Nephron progenitor cell (in vitro differentiated cells): ENCODE measurements around the gene EIF1AD.
A peak's percentile ranks its signal among the peaks of the same experiment; 100 is the strongest.

Source experiments
- DNase-seq: peaks from one replicate; pipeline ENCODE4 v3.0.0; 2021
- H3K27ac Mint-ChIP-seq: 2 replicates; pipeline ENCODE4 v1.8.0; 2021; ENCODE audit warnings: mild to moderate bottlenecking, moderate library complexity, mixed read lengths
- H3K27me3 Mint-ChIP-seq: 2 replicates; pipeline ENCODE4 v1.8.0; 2021; ENCODE audit warnings: mild to moderate bottlenecking, low read depth, mixed read lengths; ENCODE audit not compliant: poor library complexity
- H3K36me3 Mint-ChIP-seq: 2 replicates; pipeline ENCODE4 v1.8.0; 2021; ENCODE audit warnings: low read depth, mixed read lengths
- H3K4me1 Mint-ChIP-seq: 2 replicates; pipeline ENCODE4 v1.8.0; 2021; ENCODE audit warnings: mixed read lengths
- H3K4me3 Mint-ChIP-seq: 2 replicates; pipeline ENCODE4 v1.8.0; 2021; ENCODE audit warnings: mild to moderate bottlenecking, moderate library complexity, mixed read lengths
- H3K9me3 Mint-ChIP-seq: 2 replicates; pipeline ENCODE4 v1.8.0; 2021; ENCODE audit warnings: mild to moderate bottlenecking, moderate library complexity, mixed read lengths
- TF ChIP-seq, protein P1 (sequence below): fragments of 200-600 bp; sonication (generic); IDR thresholded peaks from 2 replicates; pipeline ENCODE4 v1.5.0; 2021; ENCODE audit warnings: antibody characterized with exemption

The EIF1AD gene

GRCh38 chr11:65982824-65983588, 19.0 kb downstream of the EIF1AD start:
- TF ChIP-seq, protein P1, sequence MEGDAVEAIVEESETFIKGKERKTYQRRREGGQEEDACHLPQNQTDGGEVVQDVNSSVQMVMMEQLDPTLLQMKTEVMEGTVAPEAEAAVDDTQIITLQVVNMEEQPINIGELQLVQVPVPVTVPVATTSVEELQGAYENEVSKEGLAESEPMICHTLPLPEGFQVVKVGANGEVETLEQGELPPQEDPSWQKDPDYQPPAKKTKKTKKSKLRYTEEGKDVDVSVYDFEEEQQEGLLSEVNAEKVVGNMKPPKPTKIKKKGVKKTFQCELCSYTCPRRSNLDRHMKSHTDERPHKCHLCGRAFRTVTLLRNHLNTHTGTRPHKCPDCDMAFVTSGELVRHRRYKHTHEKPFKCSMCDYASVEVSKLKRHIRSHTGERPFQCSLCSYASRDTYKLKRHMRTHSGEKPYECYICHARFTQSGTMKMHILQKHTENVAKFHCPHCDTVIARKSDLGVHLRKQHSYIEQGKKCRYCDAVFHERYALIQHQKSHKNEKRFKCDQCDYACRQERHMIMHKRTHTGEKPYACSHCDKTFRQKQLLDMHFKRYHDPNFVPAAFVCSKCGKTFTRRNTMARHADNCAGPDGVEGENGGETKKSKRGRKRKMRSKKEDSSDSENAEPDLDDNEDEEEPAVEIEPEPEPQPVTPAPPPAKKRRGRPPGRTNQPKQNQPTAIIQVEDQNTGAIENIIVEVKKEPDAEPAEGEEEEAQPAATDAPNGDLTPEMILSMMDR = no peak
- no peak for DNase-seq
- H3K36me3 Mint-ChIP-seq = peaks cover 11% of the 10 kb centered on the region
- no peak overlapping the region for H3K27ac Mint-ChIP-seq
- H3K27me3 Mint-ChIP-seq = no peaks in the 10 kb centered on the region
- no peaks in the 10 kb centered on the region for H3K4me1 Mint-ChIP-seq
- H3K9me3 Mint-ChIP-seq = no peaks in the 10 kb centered on the region
- no peak overlapping the region for H3K4me3 Mint-ChIP-seq

GRCh38 chr11:65981972-65982823, 19.8 kb downstream of the EIF1AD start:
- Mint-ChIP-seq H3K36me3 (peaks cover 11% of the 10 kb centered on the region), H3K27me3 (no peaks in the 10 kb centered on the region), H3K9me3 (no peaks in the 10 kb centered on the region), H3K27ac (no peak overlapping the region), H3K4me1 (no peaks in the 10 kb centered on the region), H3K4me3 (no peak overlapping the region)
- TF ChIP-seq, protein P1 = no peak
- no peak for DNase-seq

- H3K4me3 Mint-ChIP-seq = no peak overlapping the region
- H3K27ac Mint-ChIP-seq = no peak overlapping the region
- H3K27me3 Mint-ChIP-seq = no peaks in the 10 kb centered on the region
- H3K9me3 Mint-ChIP-seq = no peaks in the 10 kb centered on the region
- peaks cover 13% of the 10 kb centered on the region for H3K36me3 Mint-ChIP-seq
- H3K4me1 Mint-ChIP-seq = no peaks in the 10 kb centered on the region
- DNase-seq = no peak
- TF ChIP-seq, protein P1 = no peak
These were observed 20.7 kb downstream of the EIF1AD start for GRCh38 chr11:65981101-65981740.

DNA sequence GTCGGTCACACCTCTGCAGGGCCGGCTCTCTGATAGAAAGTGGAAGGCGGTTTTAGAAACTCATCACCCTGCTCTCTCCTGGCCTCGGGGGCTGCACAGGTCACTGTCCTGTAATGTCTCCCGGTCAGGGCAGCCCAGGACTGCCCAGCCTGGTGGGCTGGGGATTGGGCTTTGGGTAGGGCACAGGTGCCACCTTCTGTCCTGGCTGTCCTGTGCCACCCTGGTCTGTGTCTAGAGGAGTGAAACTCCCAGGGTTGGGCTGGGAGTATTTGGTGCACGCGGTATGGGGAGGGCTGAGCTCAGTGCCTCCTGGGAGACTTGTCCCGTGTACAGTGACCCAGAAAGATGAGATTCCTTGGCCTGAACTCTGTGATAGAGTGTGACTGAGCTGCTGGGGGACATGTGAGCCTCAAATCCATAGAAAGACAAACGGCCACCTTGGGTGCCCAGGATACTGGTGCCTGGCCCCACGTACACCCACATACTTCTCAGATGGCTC, 22.6 kb downstream of the EIF1AD start:
- no peak for DNase-seq

DNA sequence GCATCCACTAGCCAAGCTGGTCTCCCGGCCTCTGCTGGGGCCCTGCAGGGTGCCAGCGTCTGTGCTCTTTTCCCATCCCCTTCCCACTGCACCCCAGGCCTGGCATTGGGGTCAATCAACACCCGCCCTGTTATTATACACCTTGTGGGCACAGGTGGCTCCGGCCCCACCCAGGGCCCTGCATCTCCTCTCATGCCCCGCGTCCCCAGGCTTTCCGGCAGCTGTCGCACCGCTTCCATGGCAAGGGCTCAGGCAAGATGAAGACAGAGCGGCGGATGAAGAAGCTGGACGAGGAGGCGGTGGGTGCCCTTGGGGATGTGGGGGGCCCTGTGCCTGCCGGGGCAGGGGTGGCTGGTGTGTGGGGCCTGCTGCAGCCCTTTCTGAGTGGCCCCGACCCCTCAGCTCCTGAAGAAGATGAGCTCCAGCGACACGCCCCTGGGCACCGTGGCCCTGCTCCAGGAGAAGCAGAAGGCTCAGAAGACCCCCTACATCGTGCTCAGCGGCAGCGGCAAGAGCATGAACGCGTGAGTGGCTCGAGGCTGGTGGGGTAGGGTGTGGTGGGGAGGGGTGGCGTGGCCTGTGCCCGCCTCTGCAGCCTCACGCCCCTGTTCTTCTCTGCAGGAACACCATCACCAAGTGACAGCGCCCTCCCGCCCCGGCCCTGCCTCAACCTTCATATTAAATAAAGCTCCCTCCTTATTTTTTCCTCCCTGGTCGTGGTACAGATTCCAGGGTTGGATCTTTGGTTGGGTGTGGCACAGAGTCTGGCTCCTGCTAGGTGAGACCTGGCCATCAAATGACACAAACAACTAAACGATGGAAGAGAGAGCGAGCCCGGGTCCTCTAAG, 23.3 kb downstream of the EIF1AD start:
- TF ChIP-seq, protein P1 = no peak
- Mint-ChIP-seq H3K27me3 (no peaks in the 10 kb centered on the region), H3K9me3 (no peaks in the 10 kb centered on the region), H3K27ac (no peak overlapping the region), H3K36me3 (peaks cover 25% of the 10 kb centered on the region), H3K4me3 (no peak overlapping the region), H3K4me1 (no peaks in the 10 kb centered on the region)
- no peak for DNase-seq

More for the DNA sequence above, 22.6 kb downstream of the EIF1AD start:
- Mint-ChIP-seq H3K9me3 (no peaks in the 10 kb centered on the region), H3K4me3 (no peak overlapping the region), H3K27me3 (no peaks in the 10 kb centered on the region), H3K4me1 (no peaks in the 10 kb centered on the region), H3K36me3 (peaks cover 22% of the 10 kb centered on the region), H3K27ac (peak overlapping the region; percentile 66)
- TF ChIP-seq, protein P1 = no peak
